HG03103 (cell line): ENCODE data around the gene C2CD4D.
"Not testable (repeated sequence)": the region's sequence is repeated elsewhere in the genome, so short reads cannot be mapped to it uniquely, and the experiment has no call there.

Experiments used
- ATAC-seq: cut with Tn5 transposase; IDR thresholded peaks from one replicate; pipeline ENCODE4 v1.9.1; 2021; ENCODE audit warnings: low read depth; ENCODE audit not compliant: unreplicated experiment

The C2CD4D gene

GRCh38 chr1:151858886-151859665 lies 19.5 kb upstream of the C2CD4D start:
- ATAC-seq, result no peak

DNA sequence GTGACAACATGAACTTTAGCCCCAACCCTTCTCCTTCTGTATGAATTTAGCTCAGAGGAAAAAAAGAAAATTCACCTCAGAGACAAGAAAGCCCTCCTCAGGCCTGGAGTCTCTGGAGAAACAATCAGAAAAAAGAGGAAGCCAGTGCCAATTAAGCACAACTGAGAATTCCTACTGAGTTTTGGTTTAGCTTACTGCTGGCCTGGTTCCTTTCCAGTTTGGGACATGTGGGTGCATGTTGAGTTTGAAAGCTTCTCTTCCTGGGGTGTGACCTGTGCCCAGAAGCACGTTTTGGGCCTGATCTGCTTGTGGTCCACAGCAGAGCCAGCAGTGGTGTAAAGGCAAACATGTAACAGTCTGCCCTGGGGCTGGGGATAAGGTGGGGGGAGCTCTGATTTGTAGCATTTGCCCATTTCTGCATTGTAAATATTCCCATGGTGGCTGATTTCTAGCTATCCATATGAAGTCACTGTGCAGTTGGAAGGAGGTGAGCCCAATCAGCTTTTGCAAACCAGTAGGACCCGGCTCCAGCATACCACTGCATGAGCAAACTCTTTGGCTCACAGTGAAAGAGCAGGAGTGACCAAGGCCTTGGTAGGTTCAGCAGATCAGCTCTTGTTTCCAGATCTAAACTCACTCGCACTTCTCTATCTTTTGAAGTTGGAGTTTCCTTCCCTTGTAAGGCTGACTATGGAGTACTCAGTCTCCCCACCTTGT lies 18.6 kb upstream of the C2CD4D start:
- ATAC-seq, result no peak

- no peak for ATAC-seq
Observed at GRCh38 chr1:151855933-151856332, 16.3 kb upstream of the C2CD4D start.

GRCh38 chr1:151855516-151855915 lies 15.9 kb upstream of the C2CD4D start:
- not testable (repeated sequence) for ATAC-seq

DNA sequence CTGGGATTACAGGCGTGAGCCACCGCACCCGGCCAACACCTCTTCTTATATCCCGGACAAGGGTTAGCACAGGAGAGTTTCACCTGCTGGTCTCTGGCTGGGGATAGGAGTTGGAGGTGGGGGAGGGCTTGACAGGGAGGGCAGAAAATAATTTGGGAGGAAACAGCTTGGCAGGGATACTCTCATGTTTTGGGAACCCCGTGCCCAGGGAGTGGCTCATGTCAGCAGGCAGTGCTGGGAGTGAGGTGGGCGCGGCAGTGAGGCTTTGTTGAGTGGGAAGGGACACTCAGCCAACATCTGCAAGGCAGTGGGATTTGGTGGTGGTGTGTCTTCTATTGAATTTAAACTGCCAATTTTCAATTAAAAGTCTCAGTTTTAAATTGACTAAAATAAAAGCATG lies 15.0 kb upstream of the C2CD4D start:
- no peak for ATAC-seq

GRCh38 chr1:151853411-151853943 lies 13.9 kb upstream of the C2CD4D start, which contains the start of gene THEM5:
Gene THEM5, minus strand, starts transcription at chr1:151853712. Its CDS starts 147 bp downstream, at chr1:151853565.
- no peak for ATAC-seq

- ATAC-seq, result no peak
Observed at GRCh38 chr1:151852733-151853132, 13.1 kb upstream of the C2CD4D start.

- no peak for ATAC-seq
Observed at GRCh38 chr1:151851886-151852285, 12.3 kb upstream of the C2CD4D start.

GRCh38 chr1:151849871-151850270 lies 10.3 kb upstream of the C2CD4D start:
- no peak for ATAC-seq

DNA sequence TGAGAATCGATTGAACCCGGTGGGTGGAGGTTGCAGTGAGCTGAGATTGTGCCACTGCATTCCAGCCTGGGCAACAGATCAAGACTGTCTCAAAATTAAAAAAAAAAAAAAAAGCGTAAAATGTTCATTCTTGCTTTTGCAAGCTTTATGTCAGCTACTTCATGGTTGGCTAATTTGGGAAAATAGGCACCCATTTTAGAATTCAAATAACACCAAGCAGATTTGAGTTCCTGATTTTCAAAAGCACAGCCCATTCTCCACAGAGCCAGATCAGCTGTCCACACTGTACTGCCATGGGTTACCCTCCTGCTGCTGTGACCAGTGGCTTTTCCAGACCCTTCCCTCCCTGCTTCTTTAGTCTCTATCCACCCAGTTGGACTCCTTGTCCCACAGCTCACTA lies 9.5 kb upstream of the C2CD4D start:
- ATAC-seq, result no peak

DNA sequence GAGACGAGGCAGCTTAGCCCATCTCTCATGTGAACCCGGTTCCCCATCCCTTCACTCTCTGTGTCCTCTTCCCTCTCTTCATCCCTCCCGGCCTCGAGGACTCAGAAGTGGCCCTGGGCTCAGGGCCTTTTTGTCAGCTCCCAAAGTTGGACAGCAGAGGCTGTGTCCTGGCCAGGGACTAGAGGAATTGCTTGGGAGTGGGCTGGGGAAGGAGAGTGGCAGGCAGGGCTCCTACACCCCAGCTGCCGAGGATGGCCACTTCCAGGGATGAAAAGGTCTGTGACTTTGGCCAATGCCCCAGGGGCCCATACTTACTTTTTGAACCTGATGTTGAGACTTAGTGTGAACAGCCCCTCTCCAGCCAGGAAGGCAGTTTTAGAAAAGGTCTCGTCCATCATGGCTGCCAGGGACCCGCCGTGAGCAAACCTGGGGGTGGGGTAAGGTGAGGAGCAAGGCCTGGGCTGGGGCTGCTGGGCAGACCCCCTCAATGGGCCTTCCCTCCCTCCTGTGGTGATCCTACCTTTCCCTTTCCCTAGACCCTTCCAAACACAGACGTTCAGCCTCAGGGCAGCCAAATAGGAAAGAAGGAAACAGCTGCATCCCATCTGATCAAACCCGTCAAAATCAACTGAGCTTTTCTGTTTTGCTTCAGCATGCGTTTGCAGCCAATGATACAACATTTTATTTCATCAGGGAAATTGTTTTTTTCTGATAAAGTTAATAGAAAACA lies 8.4 kb upstream of the C2CD4D start:
- no peak for ATAC-seq

DNA sequence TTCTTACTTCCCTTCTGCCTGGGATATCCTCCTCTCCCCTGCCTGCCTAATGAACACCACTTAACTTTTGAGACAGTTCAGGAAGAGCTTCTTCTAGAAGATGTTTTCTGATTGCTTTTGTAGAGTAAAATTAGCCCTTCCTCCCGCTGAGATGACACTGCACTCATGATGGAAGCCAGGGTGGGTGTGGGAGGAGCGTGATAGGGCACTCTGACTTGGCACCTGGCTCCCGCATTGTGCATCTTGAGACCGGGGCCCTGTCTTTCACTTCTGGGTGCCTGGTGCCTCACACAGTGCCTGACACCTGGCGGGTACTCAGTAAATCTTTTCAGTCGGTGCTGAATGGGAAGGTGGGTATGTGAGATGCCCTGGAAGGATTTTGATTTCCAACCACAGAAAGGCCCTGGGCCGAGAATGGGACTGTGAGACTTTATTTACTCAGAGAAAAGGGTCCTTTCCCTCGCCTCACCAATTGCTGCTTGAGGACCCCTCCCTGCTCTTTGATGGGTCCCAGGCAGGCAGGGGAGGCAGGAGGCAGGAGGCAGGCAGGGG lies 7.1 kb upstream of the C2CD4D start:
- no peak for ATAC-seq

GRCh38 chr1:151846062-151846568 lies 6.5 kb upstream of the C2CD4D start:
- no peak for ATAC-seq

DNA sequence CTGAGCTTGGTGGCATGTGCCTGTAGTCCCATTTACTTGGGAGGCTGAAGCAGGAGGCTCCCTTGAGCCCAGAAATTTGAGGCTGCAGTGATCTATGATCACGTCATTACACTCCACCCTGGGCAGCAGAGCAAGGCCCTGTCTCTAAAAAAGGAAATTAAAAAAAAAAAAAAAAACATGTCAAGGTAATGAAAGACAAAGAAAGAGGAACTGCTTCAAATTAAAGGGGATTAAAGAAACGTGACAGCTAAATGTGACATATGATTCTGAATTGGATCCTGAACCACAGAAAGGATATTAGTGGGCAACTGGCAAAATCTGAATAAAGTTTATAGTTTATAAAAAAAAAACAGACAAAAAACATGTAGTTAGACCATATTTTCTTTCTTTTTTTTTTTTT lies 3.8 kb upstream of the C2CD4D start:
- no peak for ATAC-seq

- ATAC-seq, result no peak
Observed at GRCh38 chr1:151841141-151841540, 1.5 kb upstream of the C2CD4D start.

DNA sequence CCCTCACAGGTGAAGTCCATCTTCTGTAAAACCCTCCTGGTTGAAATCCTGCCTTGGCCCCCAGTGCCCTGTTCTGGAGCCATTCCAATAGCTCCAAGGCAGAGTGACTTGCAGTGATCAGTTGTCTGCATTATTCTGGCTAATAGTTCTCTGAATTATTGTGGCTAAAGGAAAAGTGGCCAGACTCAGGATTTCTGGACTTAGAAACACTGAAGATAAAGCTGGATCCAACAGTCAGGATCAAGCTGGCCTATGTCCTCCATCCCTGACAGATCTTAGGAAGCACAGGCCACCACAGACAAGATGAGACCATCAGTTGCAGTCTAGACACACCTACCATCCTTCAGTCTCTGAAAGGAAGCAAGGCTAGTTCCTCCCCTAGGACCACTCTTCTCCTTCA lies 801 bp upstream of the C2CD4D start:
- ATAC-seq, result no peak

DNA sequence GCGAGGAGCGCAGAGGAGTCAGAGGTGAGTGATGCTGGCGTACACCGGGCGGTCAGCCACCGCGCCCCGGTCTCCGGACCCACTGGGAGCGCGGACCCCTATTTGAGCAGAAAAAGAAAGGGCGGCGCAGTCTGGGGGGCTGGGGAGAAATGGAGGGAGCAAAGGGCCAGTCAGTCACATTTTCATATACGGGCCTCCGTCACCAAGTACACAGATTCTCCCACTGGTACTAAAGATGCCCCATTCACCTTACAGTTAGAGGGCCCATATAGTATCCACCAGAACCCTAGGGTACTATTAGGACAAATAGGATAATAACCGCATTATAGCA lies 573 bp downstream of the C2CD4D start:
- no peak for ATAC-seq

GRCh38 chr1:151838222-151839081 lies 1.2 kb downstream of the C2CD4D start:
- no peak for ATAC-seq

DNA sequence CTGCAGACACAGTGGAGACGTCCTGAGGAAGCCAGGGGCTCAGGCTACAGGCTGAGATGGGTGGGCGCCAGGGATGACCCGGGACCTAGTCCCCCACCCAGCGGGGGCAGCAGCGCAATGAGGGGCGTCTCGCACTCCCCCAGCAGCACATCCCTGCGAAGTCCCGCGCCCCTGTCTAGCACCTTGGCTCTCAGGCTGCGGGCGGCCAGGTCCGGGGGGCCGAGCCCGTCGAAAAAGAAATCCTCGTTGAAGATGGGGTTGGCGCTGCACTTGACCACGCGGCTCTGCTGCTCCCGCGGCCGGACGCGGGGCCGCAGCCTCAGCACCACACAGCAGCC lies 1.8 kb downstream of the C2CD4D start:
- no peak for ATAC-seq

DNA sequence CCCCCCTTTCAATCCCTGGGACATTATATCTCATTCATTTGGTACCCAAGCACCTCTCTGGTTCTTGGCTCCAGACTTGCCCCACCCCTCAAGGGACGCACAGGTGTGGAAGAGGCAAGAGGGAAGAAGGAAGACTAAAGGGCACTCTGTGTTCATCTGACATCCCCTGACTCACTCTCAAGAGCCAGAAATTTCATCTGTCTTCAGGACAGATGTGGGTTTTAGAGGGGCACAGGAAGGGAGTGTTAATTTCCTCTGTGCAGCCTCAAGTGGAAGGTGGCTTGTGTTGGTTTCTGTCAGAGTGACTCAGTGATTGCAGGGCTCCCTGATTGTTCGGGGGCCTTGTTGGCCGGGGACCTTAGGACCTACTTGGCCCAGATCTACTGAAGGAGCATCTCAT lies 2.4 kb downstream of the C2CD4D start:
- ATAC-seq, result no peak
